Mucosa of stomach (tissue), 1 donor: Measurements from ENCODE around the gene LUZP1.
A peak's percentile ranks its signal among the peaks of the same experiment; 100 is the strongest.

ENCODE experiments used
- H3K27me3 ChIP-seq: one replicate; pipeline ENCODE4 v1.7.0; 2013; ENCODE audit warnings: mild to moderate bottlenecking, low read length; ENCODE audit not compliant: control insufficient read depth, insufficient read depth
- H3K36me3 ChIP-seq: one replicate; pipeline ENCODE4 v1.7.0; 2013; ENCODE audit warnings: low read length; ENCODE audit not compliant: control insufficient read depth, insufficient read depth
- H3K4me1 ChIP-seq: one replicate; pipeline ENCODE4 v1.7.0; 2013; ENCODE audit warnings: mild to moderate bottlenecking, low read length; ENCODE audit not compliant: control insufficient read depth, insufficient read depth
- H3K4me3 ChIP-seq: one replicate; pipeline ENCODE4 v1.7.0; 2013; ENCODE audit warnings: low read length
- H3K9ac ChIP-seq: one replicate; pipeline ENCODE4 v1.7.0; 2013; ENCODE audit warnings: mild to moderate bottlenecking, low read length, moderate library complexity
- H3K9me3 ChIP-seq: one replicate; pipeline ENCODE4 v1.7.0; 2013; ENCODE audit warnings: mild to moderate bottlenecking, low read length, moderate library complexity; ENCODE audit not compliant: control insufficient read depth
- donor health status: Pancreatic carcinoma.

The LUZP1 gene

GRCh38 chr1:23185381-23185780, 16.7 kb upstream of the LUZP1 start:
- H3K9me3 ChIP-seq, result no peaks in the 10 kb centered on the region
- peaks cover 3% of the 10 kb centered on the region for H3K27me3 ChIP-seq

DNA sequence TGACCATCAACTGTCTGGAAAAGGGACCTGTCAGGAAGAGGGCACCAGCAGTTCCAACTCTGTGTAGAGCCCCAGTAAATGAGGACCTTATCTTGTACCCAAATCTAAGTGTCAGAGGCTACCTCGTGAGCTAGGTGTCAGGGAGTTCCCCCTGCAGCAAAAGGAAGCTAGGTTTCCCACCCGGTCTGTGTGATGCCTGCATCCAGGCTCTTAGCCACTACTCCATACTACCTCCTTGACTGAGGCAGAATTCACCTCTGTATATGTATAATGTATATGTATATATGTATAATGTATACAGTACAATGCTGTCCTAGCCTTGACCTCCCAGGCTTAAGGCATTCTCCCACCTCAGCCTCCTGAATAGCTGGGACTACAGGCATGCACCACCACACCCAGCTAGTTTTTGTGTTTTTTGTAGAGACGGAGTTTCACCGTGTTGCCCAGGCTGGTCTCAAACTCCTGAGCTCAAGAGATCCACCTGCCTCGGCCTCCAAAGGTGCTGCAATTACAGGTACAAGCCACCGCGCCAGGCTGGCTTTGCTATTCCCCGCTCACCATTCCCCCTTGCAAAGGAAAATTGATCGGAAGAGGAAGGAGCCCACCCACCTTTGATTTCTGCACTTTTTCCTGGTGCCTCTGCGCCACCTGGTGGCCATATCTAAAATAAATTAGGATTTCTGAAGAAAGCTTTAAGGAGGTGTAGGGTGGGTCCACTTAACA, 15.7 kb upstream of the LUZP1 start:
- Histone ChIP-seq H3K36me3 (no peaks in the 10 kb centered on the region), H3K4me3 (peak overlapping the region; percentile 50), H3K9me3 (no peaks in the 10 kb centered on the region), H3K27me3 (peaks cover 3% of the 10 kb centered on the region), H3K4me1 (peaks cover 4% of the 10 kb centered on the region), H3K9ac (peak overlapping the region; percentile 53)

More at GRCh38 chr1:23185381-23185780, 16.7 kb upstream of the LUZP1 start:
- H3K4me3 ChIP-seq, result no peak overlapping the region
- H3K4me1 ChIP-seq, result peaks cover 4% of the 10 kb centered on the region
- no peaks in the 10 kb centered on the region for H3K36me3 ChIP-seq
- no peak overlapping the region for H3K9ac ChIP-seq

- Histone ChIP-seq H3K9ac (no peak overlapping the region), H3K27me3 (peaks cover 7% of the 10 kb centered on the region), H3K4me3 (no peak overlapping the region), H3K36me3 (no peaks in the 10 kb centered on the region), H3K4me1 (peaks cover 9% of the 10 kb centered on the region), H3K9me3 (no peaks in the 10 kb centered on the region)
Observed at GRCh38 chr1:23179862-23180261, 11.2 kb upstream of the LUZP1 start.

DNA sequence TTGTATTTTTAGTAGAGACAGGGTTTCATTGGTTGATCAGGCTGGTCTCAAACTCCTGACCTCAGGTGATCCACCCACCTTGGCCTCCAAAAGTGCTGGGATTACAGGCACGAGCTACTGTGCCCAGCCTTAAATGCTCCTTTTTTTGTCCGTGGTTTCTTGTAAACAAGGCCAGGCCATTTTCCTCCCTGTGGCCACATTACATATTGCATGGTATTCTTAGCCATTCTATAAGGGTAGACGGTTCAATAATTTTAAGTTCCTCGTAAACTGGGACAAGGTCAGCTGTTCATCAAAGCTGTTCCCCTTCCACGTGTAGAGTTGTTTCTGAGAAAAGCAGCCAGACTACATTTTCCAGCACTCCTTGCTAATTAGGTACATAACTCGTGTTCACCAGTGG, 10.3 kb upstream of the LUZP1 start:
- H3K4me3 ChIP-seq, result no peak overlapping the region
- no peaks in the 10 kb centered on the region for H3K9me3 ChIP-seq
- H3K36me3 ChIP-seq, result no peaks in the 10 kb centered on the region
- no peak overlapping the region for H3K9ac ChIP-seq
- peaks cover 9% of the 10 kb centered on the region for H3K4me1 ChIP-seq
- H3K27me3 ChIP-seq, result peaks cover 5% of the 10 kb centered on the region

DNA sequence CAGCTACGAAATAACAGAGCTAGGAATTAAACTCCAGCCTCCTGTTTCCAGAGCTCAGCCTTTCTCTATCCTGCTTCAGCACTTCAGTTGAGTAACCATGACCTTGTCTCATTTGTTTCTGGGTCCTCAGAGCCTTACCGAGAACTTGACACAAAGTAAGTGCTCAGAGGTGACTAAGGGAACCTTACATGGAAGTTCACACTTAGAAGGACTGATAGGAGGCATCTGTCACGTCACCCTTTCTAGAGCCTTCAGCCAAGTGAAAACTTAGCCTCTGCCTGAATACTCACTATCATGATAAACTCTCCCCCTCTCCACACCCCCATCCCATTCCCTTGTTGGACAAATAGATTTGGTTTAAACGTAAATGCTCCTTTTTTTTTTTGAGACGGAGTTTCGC, 9.8 kb upstream of the LUZP1 start:
- Histone ChIP-seq H3K9me3 (no peaks in the 10 kb centered on the region), H3K4me1 (peaks cover 9% of the 10 kb centered on the region), H3K27me3 (peaks cover 4% of the 10 kb centered on the region), H3K36me3 (no peaks in the 10 kb centered on the region), H3K9ac (peak overlapping the region; percentile 68), H3K4me3 (no peak overlapping the region)

DNA sequence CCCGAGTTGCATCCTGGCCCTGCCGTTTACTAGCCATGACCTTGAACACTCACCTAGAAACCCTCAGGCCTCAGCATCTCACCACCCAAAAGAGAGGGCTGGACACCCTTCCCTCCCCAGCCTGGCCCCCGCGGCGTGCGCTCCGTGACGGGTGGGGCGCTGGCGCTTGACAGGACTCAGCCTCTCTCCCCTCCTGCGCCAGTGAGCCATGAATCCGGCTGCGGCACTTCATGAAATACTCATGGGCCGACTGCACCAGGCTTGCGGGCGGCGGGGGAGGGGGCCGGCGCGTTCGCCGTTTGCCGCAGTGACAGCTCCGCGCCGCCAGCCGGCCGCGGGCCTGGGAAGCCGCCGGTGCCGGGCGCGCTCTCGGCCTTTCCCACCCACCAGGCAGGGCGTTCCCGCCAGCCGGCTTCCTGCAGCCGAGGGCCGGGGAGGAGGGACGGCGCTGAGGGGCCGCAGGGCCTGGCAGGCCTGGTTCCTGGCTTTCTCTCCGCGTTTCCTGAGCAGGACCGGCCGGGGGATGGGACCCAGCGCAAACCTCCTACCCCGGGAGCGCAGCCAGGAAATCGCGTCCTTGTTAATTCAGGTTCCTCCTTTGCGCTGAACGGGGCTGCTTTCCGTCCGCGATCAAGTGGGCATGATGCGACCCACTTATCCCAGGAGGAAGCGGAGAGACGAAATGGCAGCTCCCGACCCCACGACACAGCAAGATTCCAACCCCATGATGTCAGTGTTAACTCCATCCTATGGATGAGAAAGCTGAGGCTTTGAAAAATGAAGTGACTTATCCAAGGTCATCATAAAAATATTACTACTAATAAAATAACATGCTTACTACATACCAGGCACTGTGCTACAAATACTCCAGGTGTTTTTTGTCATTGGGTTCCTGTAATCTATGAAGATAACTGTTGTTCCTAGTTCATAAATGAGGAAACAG, 9.1 kb upstream of the LUZP1 start:
- Histone ChIP-seq H3K9ac (peak overlapping the region; percentile 68), H3K4me1 (peaks cover 9% of the 10 kb centered on the region), H3K36me3 (no peaks in the 10 kb centered on the region), H3K4me3 (peak overlapping the region; percentile 53), H3K27me3 (peaks cover 4% of the 10 kb centered on the region), H3K9me3 (no peaks in the 10 kb centered on the region)

- no peaks in the 10 kb centered on the region for H3K9me3 ChIP-seq
- H3K4me1 ChIP-seq, result peaks cover 9% of the 10 kb centered on the region
- peak overlapping the region; percentile 68 for H3K9ac ChIP-seq
- peaks cover 4% of the 10 kb centered on the region for H3K27me3 ChIP-seq
- peak overlapping the region; percentile 14 for H3K4me3 ChIP-seq
- H3K36me3 ChIP-seq, result no peaks in the 10 kb centered on the region
Observed at GRCh38 chr1:23177031-23177430, 8.4 kb upstream of the LUZP1 start.

- Histone ChIP-seq H3K9ac (no peak overlapping the region), H3K27me3 (peaks cover 4% of the 10 kb centered on the region), H3K36me3 (no peaks in the 10 kb centered on the region), H3K4me1 (peaks cover 9% of the 10 kb centered on the region), H3K9me3 (no peaks in the 10 kb centered on the region), H3K4me3 (no peak overlapping the region)
Observed at GRCh38 chr1:23174426-23175110, 5.9 kb upstream of the LUZP1 start.

DNA sequence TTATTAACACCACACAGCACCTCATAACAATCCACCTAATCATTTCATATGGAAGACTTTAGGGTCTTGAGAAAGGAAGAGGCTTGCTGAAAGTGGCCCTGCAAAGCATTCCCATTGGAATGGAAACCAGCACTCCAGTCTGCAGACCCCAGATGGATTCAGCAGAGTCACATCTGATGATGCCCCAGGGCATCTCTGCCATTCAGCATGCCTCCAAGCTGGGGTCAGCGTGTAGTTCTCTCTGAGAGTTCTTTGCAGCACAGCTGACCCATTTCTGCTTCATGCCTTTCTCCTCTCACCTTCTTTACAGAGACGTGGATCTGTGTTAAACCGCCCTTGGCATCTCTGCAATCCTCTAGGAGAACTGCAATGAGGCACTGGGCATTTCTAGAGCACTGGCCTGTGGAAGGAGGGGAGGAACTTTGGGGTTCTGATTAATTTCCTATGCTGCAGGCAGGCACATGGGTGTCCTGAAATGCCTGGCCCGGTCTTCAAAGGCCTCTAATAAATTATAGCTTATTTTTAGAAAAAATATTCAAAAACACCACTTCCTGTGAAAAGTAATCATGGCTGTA, 2.6 kb upstream of the LUZP1 start:
- Histone ChIP-seq H3K9ac (no peak overlapping the region), H3K4me3 (no peak overlapping the region), H3K27me3 (no peaks in the 10 kb centered on the region), H3K36me3 (no peaks in the 10 kb centered on the region), H3K9me3 (no peaks in the 10 kb centered on the region), H3K4me1 (peaks cover 10% of the 10 kb centered on the region)

DNA sequence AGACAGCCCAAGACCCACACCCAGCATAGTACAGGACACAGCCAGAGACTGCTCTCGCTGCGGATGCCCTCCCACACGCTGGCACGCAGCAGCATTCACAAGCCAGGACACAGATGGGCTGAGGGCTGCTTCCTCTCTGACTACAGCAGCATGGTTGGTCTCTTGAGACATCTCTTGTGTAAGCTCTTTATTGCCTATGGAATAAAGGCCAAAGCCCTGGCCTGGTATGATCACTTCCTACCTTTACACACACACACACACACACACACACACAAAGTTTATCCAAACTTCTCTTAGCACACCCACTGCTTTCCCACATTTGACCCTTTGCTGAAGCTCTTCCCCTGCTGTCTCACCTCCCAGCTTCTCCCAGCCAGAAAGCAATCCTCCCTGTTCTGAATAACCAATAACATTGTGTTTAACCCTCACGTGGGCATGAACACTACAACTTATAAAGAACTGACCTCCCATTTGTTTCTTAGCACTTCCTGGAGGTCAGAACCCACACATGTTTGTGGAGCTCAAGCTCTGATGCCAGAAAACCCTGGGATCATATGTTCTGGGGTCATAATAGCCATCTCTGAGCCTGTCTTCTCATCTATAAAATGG, 1.2 kb upstream of the LUZP1 start:
- Histone ChIP-seq H3K36me3 (no peaks in the 10 kb centered on the region), H3K4me3 (no peak overlapping the region), H3K4me1 (peaks cover 10% of the 10 kb centered on the region), H3K9me3 (no peaks in the 10 kb centered on the region), H3K9ac (no peak overlapping the region), H3K27me3 (no peaks in the 10 kb centered on the region)

DNA sequence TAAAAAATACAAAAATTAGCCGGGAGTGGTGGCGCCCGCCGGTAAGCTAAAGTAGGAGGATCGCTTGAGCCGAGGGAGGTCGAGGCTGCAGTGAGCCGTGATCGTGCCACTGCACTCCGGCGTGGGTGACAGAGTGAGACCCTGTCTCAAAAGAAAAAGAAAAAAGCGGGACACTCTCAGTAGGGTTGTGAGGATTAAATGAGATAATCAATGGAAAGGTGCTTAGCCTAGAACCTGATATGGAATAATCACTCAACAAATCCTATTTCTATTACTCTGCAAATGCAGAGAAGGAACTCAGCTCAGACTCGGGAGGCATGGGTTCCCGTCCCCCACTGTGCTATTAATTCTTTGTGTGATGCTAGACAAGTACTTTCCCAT, 529 bp upstream of the LUZP1 start:
- H3K4me1 ChIP-seq, result peaks cover 6% of the 10 kb centered on the region
- no peak overlapping the region for H3K4me3 ChIP-seq
- H3K9me3 ChIP-seq, result no peaks in the 10 kb centered on the region
- H3K27me3 ChIP-seq, result no peaks in the 10 kb centered on the region
- no peaks in the 10 kb centered on the region for H3K36me3 ChIP-seq
- peak overlapping the region; percentile 77 for H3K9ac ChIP-seq
